HPDE6-E6E7 (cell line): ENCODE measurements around the gene ROS1.
A peak's percentile ranks its signal among the peaks of the same experiment; 100 is the strongest.
"Not testable (repeated sequence)": the region's sequence is repeated elsewhere in the genome, so short reads cannot be mapped to it uniquely, and the experiment has no call there.

ENCODE experiments used
- DNase-seq: peaks from one replicate; pipeline ENCODE4 v3.0.0; 2011; ENCODE audit warnings: missing footprints; ENCODE audit errors: extremely low spot score

ROS1 gene

DNA sequence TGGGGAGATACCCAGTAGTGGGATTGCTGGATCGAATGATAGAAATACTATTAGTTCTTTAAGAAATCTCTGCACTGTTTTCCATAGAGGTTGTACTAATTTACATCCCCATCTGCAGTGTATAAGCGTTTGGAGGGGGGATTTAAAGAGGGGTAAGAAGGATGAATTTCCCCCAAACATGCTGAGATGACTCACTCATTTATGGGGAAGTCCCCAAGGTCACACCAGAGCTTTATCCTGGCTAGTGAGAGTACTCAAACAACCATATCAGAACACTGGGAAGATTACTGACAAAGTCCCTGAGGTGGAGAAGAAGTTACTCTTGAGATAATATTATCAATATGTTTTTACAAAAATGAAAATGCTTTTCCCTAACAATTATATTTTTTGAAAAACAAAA is 44.0 kb downstream of the ROS1 start:
- DNase-seq: no peak

DNA sequence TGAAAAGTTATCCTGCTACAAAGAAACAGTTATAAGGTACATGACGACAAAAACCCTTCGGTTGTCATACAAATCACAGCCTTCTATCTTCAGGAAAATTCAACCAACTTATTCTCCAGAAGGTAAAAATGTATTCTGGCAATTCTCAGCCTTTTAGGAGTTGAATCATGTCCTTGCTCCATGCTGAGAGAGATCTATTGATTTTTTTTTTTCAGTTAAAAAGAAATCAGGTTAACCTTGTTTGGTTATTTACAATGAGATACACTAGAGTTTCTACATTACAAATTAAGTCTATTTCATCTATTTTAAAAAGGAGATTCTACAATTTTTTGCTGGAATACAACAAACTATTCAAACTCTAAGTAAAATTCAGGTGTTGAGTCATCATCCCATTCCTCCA is 45.4 kb downstream of the ROS1 start:
- DNase-seq: no peak

- DNase-seq: no peak
Observed at GRCh38 chr6:117375446-117375845, 50.3 kb downstream of the ROS1 start.

GRCh38 chr6:117373211-117373813 is 52.4 kb downstream of the ROS1 start:
- no peak for DNase-seq

DNA sequence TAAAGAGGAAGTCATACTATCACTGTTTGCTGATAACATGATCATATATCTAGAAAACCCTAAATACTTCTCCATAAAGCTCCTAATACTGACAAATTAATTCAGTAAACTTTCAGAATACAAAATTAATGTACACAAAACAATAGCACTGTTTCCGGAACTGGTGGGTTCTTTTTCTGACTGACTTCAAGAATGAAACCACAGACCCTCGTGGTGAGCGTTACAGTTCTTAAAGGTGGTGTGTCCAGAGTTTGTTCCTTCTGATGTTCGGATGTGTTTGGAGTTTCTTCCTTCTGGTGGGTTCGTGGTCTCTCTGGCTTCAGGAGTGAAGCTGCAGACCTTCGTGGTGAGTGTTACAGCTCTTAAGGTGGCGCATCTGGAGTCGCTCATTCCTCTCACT is 53.5 kb downstream of the ROS1 start:
- DNase-seq: not testable (repeated sequence)

- DNase-seq: no peak
Observed at GRCh38 chr6:117371492-117371891, 54.2 kb downstream of the ROS1 start.

DNA sequence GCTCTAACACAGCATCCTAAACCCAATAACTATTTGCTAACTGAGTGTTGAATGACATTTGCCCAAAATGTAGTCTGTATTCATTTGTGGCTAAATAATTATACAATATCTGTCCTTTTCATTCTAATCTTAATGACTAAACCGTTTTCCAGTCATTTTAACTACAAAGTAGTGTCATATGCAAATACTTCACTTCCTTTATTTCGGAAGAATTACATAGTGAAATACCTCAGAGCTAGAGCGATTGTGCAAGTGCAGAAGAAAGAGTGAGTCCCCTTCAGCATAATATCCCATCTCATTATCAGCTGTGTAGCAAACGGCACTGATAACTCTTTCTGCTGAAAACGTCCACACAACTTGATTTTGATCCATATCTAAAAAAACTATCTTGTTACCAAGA is 66.2 kb downstream of the ROS1 start:
- no peak for DNase-seq

DNA sequence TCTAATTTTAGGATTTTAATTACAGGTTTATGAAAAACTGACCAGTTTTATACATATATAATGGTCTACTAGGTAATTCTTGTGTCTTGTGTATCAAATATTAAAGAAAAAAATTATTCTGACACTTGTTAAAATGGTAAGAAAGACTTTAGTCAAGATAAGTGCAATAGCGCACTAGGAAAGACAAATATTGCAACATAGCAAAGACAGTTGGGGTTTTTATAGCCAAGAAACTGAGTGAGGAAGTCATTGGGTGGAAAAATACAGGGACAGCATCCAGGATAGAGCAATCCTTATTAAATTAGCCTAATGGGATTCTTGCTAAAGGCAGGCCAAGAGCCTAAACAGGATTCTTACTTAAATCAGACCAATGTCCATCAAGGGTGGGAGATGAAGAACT is 71.1 kb downstream of the ROS1 start:
- DNase-seq: no peak

DNA sequence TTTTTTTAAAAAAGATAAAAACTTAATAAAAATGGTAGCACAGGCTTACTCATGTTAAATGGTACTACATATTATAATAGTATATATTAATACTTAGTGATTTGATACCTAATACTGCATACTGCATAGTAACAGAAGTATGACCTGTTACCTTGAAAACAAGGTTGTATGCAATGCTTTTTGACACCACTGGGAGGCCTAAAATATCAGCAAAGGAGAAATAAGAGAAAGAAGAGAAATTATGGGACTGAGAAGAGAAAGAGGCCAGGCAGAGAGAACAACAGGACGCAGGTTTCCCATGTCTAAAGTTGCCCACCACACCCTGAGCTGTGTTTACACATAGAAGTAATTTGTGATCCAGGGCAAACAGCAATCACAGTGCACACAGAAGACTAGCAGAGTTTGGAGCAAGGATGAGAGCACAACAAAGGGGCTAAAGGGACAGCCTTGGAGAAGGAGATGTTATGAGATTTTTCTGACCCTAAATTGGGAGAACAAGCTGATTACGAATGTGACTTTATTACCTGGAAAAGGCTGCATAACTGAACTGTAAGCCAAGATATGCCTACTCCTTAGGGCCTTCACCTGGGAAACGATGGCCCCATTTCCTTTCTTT is 73.2 kb downstream of the ROS1 start:
- peak; percentile 16 for DNase-seq

DNA sequence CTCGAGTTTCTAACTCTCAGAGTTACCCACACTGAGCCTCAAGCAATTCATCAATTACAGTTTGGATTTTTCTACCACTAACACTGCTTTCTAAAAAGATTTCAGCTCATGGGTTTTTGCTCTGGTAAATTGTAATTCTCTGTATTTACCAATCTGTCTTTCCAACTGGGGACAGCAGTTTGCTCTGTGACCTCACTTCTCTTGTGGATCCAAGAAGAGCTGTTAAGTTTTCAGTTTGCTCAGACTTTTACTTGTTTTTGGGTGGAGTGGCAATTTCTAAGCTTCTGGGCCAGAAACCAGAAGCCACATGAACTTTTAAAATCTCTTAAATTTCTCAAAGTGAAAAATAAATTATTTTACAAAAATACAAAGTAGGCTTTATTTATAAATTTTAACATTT is 74.2 kb downstream of the ROS1 start:
- DNase-seq: no peak

DNA sequence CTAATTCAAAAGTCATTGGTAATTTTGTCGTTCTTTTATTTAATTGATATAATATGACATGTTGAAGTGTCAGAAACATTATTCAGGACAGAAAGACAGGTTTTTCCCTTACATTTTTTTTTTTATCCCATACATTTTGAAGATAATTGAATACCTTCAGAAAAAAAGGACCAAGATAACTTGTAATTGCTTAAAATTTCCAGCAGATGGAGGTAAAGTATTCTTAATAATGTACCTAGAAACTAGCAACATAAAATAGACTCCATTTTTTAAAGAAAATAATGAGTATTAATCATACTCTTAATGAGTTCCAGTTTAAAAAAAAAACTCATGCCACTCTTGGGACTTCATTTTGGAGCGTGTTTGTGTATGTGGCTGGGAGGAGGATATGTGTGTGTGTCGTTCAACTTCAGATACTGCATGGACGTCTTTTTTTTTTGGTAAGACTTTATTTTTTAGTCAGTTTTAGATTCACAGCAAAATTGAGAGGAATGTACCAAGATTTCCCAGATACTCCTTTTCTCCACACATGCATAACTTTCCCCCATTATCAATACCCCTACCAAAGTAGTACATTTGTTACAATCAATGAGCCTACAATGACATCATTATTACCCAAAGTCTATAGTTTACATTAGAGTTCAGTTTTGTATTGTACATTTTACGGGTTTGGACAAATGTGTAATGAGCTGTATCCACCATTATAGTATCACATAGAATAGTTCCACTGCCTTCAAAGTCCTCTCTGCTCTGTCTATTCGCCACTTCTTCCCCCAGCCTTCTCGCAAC is 79.4 kb downstream of the ROS1 start:
- no peak for DNase-seq

GRCh38 chr6:117345292-117345610 is 80.5 kb downstream of the ROS1 start:
- no peak for DNase-seq

DNA sequence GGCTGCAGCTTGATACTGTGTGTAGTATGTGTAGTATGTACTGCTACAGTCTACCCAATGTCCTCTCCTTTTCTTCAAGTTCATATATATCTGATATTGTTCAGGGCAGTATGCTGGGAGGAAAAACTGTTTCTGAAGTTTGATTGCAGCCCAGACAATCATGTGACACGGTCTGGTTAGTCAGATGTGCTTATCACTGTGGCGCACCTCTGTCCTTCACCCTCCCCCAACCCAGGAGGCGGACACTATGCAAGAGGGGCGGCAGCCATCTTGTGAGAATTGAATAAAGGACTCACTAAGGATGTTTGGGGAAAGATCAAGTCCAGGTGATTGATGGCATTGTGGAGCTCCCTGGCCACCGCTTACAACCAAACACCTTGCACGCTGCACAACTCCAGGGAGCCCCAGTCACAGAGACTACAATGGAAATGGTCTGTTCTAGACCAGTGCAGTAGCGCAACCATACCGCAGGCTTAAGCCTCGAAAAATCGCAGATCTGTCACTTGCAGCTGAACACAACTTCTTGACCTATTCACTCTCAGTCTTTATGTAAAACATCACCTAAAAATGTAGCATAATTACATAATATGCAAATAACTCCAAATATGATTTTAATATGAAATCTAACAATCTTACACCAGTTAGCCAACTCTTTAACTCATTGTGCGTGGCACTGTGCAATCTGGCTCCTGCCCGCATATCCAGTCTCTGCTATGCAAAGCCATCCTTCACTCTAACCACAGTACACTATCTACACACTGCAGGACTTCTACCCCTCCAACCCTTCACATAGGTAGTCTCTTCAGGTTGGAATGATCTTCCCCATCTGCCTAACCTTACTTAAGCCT is 81.1 kb downstream of the ROS1 start:
- no peak for DNase-seq

GRCh38 chr6:117338567-117338966 is 87.2 kb downstream of the ROS1 start:
- no peak for DNase-seq

- no peak for DNase-seq
Observed at GRCh38 chr6:117329926-117330325, 95.8 kb downstream of the ROS1 start.

- no peak for DNase-seq
Observed at GRCh38 chr6:117328500-117328899, 97.2 kb downstream of the ROS1 start.

DNA sequence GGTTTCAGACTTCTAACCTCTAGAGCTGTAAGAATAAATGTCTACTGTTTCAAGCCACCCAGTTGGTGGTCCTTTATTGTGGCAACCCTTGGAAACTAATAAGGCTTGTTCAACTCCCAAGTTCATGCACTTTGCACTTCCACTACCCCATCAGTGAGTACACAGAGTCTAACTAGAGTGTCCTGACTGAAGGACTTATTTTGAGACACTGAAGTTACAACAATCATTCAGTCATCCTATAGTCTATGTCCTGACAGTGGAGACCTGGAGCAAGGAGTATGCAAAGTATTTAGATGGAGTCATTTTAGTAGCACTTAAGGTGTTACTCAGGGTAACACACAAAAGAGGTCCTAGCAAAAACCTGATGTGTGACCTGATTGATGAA is 97.7 kb downstream of the ROS1 start:
- DNase-seq: no peak

GRCh38 chr6:117327149-117328004 is 98.4 kb downstream of the ROS1 start:
- DNase-seq: no peak

DNA sequence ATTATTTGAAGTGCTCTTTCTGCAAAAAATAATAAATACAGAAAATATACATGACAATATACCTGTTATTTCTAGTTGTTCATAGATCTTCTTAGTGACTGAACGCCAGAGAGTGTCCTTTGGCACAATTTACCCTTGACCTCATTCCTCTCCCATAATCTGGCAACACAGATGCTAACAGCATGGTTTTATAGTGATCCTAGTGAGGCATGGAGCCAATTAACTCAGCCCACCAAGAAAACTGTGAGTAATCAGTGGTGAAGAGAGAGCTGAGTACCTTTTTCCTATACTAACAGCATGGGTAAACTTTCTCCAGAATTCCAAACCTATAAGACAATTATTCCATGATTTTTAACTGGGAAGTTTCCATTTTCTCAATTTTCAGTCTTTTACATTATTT is 99.3 kb downstream of the ROS1 start:
- no peak for DNase-seq

DNA sequence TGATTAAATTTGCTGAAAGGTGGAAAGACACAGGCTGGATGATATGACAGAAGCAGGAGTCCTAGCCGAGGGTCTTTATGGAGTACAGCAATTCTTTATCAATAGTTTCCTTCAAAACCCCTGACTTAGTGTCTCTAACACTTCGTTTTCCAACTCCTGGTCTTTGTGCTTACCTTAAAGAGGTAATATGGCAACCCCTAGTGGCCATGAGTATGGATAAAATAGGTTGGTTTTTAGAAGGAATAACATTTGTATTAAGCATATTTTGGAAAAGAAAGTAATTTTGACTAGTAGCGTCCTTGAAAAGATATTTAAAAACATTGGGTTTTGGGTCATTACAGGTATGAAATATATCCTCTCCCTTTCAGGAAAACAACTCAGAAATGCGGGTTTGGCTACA is 108.5 kb downstream of the ROS1 start:
- peak; percentile 11 for DNase-seq

GRCh38 chr6:117311726-117312125 is 114.0 kb downstream of the ROS1 start:
- DNase-seq: no peak

- DNase-seq: no peak
Observed at GRCh38 chr6:117311310-117311709, 114.4 kb downstream of the ROS1 start.
